ENCODE data around the gene ANKRD33B. TPM values are rescaled to one million over a fixed set of nuclear protein-coding genes. Genes with fewer than 3 reads are reported as not detected.

Gene ANKRD33B
- total and polyA plus RNA-seq, 2 experiments from 2014 or later: 2.9 to 15.4 TPM

GRCh38 chr5:10596310-10596703 is 32.4 kb downstream of the ANKRD33B start:
- H3F3A ChIP-seq (replicated peaks; ENCODE audit: low read depth): no peaks in the 10 kb centered on the region
- ATAC-seq (no peak), DNase-seq (ENCODE audit: low spot score) (no peak)
- TF ChIP-seq STAT1 (IDR thresholded peaks at IDR 0.05; ENCODE audit: unreplicated experiment) (no peak), EZH2 (IDR thresholded peaks at IDR 0.05; ENCODE audit: low read depth, unreplicated experiment) (no peak), ZNF114 (CRISPR knock-in tag; IDR thresholded peaks at IDR 0.05) (no peak), NANOG (IDR thresholded peaks at IDR 0.05; ENCODE audit: borderline replicate concordance) (no peak), JUNB (IDR thresholded peaks at IDR 0.05; ENCODE audit: unreplicated experiment) (no peak)
- no peak overlapping the region for H3K27ac ChIP-seq (ENCODE audit: low read depth)
- H4K20me1 ChIP-seq (replicated peaks; ENCODE audit: insufficient read depth): no peaks in the 10 kb centered on the region
- H3K9me2 ChIP-seq (ENCODE audit: insufficient read depth): no peaks in the 10 kb centered on the region
- no peaks in the 10 kb centered on the region for H3K4me1 ChIP-seq (ENCODE audit: insufficient read depth)
- no peaks in the 10 kb centered on the region for H3K36me3 ChIP-seq (ENCODE audit: insufficient read depth)
- H3K4me1 Mint-ChIP-seq: peaks cover 6% of the 10 kb centered on the region
- no peak overlapping the region for H3K4me3 ChIP-seq
- no peaks in the 10 kb centered on the region for H3K9me3 Mint-ChIP-seq
- H3K27me3 ChIP-seq (ENCODE audit: insufficient read depth): no peaks in the 10 kb centered on the region
- no peak overlapping the region for H3K4me3 Mint-ChIP-seq
- H3K36me3 Mint-ChIP-seq (ENCODE audit: low read depth): no peaks in the 10 kb centered on the region
- peaks cover 4% of the 10 kb centered on the region for H3K27me3 Mint-ChIP-seq (ENCODE audit: insufficient read depth, low read depth, poor library complexity)
- H3K79me2 ChIP-seq (replicated peaks; ENCODE audit: insufficient read depth): no peaks in the 10 kb centered on the region
- no peak overlapping the region for H3K27ac Mint-ChIP-seq
- no peak overlapping the region for H3K4me2 ChIP-seq
- no peak overlapping the region for H2AFZ ChIP-seq

GRCh38 chr5:10596886-10597451 is 33.1 kb downstream of the ANKRD33B start:
- H3K4me2 ChIP-seq: no peak overlapping the region
- no peaks in the 10 kb centered on the region for H3K9me2 ChIP-seq (ENCODE audit: insufficient read depth)
- H3K36me3 ChIP-seq (ENCODE audit: insufficient read depth): no peaks in the 10 kb centered on the region
- no peak overlapping the region for H3K4me3 ChIP-seq
- H3F3A ChIP-seq (replicated peaks; ENCODE audit: low read depth): no peaks in the 10 kb centered on the region
- peaks cover 5% of the 10 kb centered on the region for H3K27me3 Mint-ChIP-seq (ENCODE audit: insufficient read depth, low read depth, poor library complexity)
- no peaks in the 10 kb centered on the region for H3K36me3 Mint-ChIP-seq (ENCODE audit: low read depth)
- H4K20me1 ChIP-seq (replicated peaks; ENCODE audit: insufficient read depth): no peaks in the 10 kb centered on the region
- ATAC-seq (no peak), DNase-seq (ENCODE audit: low spot score) (no peak)
- H3K4me1 ChIP-seq (ENCODE audit: insufficient read depth): no peaks in the 10 kb centered on the region
- no peaks in the 10 kb centered on the region for H3K9me3 Mint-ChIP-seq
- no peaks in the 10 kb centered on the region for H3K27me3 ChIP-seq (ENCODE audit: insufficient read depth)
- H3K27ac Mint-ChIP-seq: no peak overlapping the region
- peaks cover 12% of the 10 kb centered on the region for H3K4me1 Mint-ChIP-seq
- H3K4me3 Mint-ChIP-seq: no peak overlapping the region
- H2AFZ ChIP-seq: no peak overlapping the region
- H3K27ac ChIP-seq (ENCODE audit: low read depth): no peak overlapping the region
- no peaks in the 10 kb centered on the region for H3K79me2 ChIP-seq (replicated peaks; ENCODE audit: insufficient read depth)
- TF ChIP-seq REST (IDR thresholded peaks at IDR 0.05; ENCODE audit: unreplicated experiment) (no peak), ETS1 (IDR thresholded peaks at IDR 0.05) (no peak), ZNF462 (CRISPR knock-in tag; IDR thresholded peaks at IDR 0.05) (no peak), CREB1 (CRISPR knock-in tag; IDR thresholded peaks at IDR 0.05; ENCODE audit: low read depth) (no peak), CTCF (conservative IDR thresholded peaks at IDR 0.05; ENCODE audit: low read depth in 2 of 2) (no peak)

Data from GM23338 (cell line).